Mesendoderm (in vitro differentiated cells): ENCODE results near the gene ADAM15.

Experiments
- DNase-seq: peaks from one replicate; pipeline ENCODE4 v3.0.0; 2013
- H2AK5ac ChIP-seq: 2 replicates; pipeline ENCODE4 v1.6.1; 2013; ENCODE audit warnings: low read length, inconsistent platforms
- H2BK120ac ChIP-seq: 2 replicates; pipeline ENCODE4 v1.6.1; 2013; ENCODE audit warnings: low read depth, mild to moderate bottlenecking, low read length, moderate library complexity, mixed read lengths
- H2BK15ac ChIP-seq: replicated peaks from 2 replicates; pipeline ENCODE4 v1.6.1; 2013; ENCODE audit warnings: low read depth, mild to moderate bottlenecking, moderate library complexity
- H2BK5ac ChIP-seq: 2 replicates; pipeline ENCODE4 v1.6.1; 2013; ENCODE audit warnings: low read length, inconsistent platforms
- H3K18ac ChIP-seq: 2 replicates; pipeline ENCODE4 v1.6.1; 2013; ENCODE audit warnings: mild to moderate bottlenecking, low read length, mixed read lengths
- H3K23ac ChIP-seq: one replicate; pipeline ENCODE4 v1.6.1; 2013; ENCODE audit warnings: low read length
- H3K27ac ChIP-seq: 2 replicates; pipeline ENCODE4 v1.5.1; 2013; ENCODE audit warnings: low read depth, mild to moderate bottlenecking, inconsistent platforms, low read length, moderate library complexity
- H3K27me3 ChIP-seq: 2 replicates; pipeline ENCODE4 v1.6.1; 2013; ENCODE audit warnings: low read length, control low read depth, mild to moderate bottlenecking, inconsistent platforms; ENCODE audit not compliant: insufficient read depth, poor library complexity
- H3K36me3 ChIP-seq: 2 replicates; pipeline ENCODE4 v1.6.1; 2013; ENCODE audit warnings: low read length, inconsistent platforms; ENCODE audit not compliant: control insufficient read depth, insufficient read depth
- H3K4ac ChIP-seq: one replicate; pipeline ENCODE4 v1.6.1; 2013; ENCODE audit warnings: low read depth, mild to moderate bottlenecking, low read length, moderate library complexity
- H3K4me1 ChIP-seq: 2 replicates; pipeline ENCODE4 v1.6.1; 2013; ENCODE audit warnings: low read depth, low read length, inconsistent platforms; ENCODE audit not compliant: control insufficient read depth
- H3K4me2 ChIP-seq: 2 replicates; pipeline ENCODE4 v1.6.1; 2013; ENCODE audit warnings: low read length
- H3K4me3 ChIP-seq: 2 replicates; pipeline ENCODE4 v1.5.1; 2013; ENCODE audit warnings: mild to moderate bottlenecking, low read length
- H3K56ac ChIP-seq: one replicate; pipeline ENCODE4 v1.6.1; 2013; ENCODE audit warnings: low read length
- H3K79me1 ChIP-seq: 2 replicates; pipeline ENCODE4 v1.6.1; 2013; ENCODE audit warnings: low read length, inconsistent platforms
- H3K79me2 ChIP-seq: 2 replicates; pipeline ENCODE4 v1.6.1; 2013; ENCODE audit warnings: mild to moderate bottlenecking, low read length; ENCODE audit not compliant: control insufficient read depth, insufficient read depth
- H3K9ac ChIP-seq: 2 replicates; pipeline ENCODE4 v1.6.1; 2013; ENCODE audit warnings: low read length, inconsistent platforms
- H4K5ac ChIP-seq: one replicate; pipeline ENCODE4 v1.6.1; 2013; ENCODE audit warnings: low read length
- H4K8ac ChIP-seq: one replicate; pipeline ENCODE4 v1.6.1; 2013; ENCODE audit warnings: low read depth, mild to moderate bottlenecking, control low read depth, low read length, moderate library complexity
- whole genome bisulfite sequencing: extraction: QIAGEN DNeasy Blood & Tissue Kit; methylation state at CpG from one replicate; pipeline ENCODE4 v1.1.7; 2013; ENCODE audit warnings: low lambda C conversion rate, missing lambda C conversion rate; ENCODE audit not compliant: insufficient coverage; ENCODE audit errors: extremely low coverage; 5-methylcytosine and 5-hydroxymethylcytosine counted together

The ADAM15 gene

GRCh38 chr1:155011004-155011416 lies 40.1 kb upstream of the ADAM15 start:
- no peak overlapping the region for H3K18ac ChIP-seq
- H3K4me1 ChIP-seq: peaks cover 16% of the 10 kb centered on the region
- H2BK120ac ChIP-seq: no peak overlapping the region
- peaks cover 3% of the 10 kb centered on the region for H3K79me2 ChIP-seq
- H3K27me3 ChIP-seq: no peaks in the 10 kb centered on the region
- H3K4ac ChIP-seq: no peak overlapping the region
- no peak overlapping the region for H2AK5ac ChIP-seq
- H3K9ac ChIP-seq: no peak overlapping the region
- H2BK15ac ChIP-seq: no peak overlapping the region
- H3K23ac ChIP-seq: no peak overlapping the region
- no peaks in the 10 kb centered on the region for H3K36me3 ChIP-seq
- H4K8ac ChIP-seq: no peak overlapping the region
- H2BK5ac ChIP-seq: no peak overlapping the region
- no peak overlapping the region for H3K4me3 ChIP-seq
- H4K5ac ChIP-seq: no peak overlapping the region
- H3K56ac ChIP-seq: peak overlapping the region; percentile 38
- H3K79me1 ChIP-seq: peaks cover 2% of the 10 kb centered on the region
- no CpG with 5 or more reads among the region's 5 CpGs for WGBS
- no peak overlapping the region for H3K4me2 ChIP-seq
- DNase-seq: no peak
- H3K27ac ChIP-seq: no peak overlapping the region

- no peak overlapping the region for H4K5ac ChIP-seq
- no peak overlapping the region for H2BK5ac ChIP-seq
- WGBS: no CpG with 5 or more reads among the region's 6 CpGs
- no peak overlapping the region for H3K27ac ChIP-seq
- no peak for DNase-seq
- no peak overlapping the region for H3K4me3 ChIP-seq
- H3K56ac ChIP-seq: peak overlapping the region; percentile 54
- H3K23ac ChIP-seq: no peak overlapping the region
- peaks cover 16% of the 10 kb centered on the region for H3K4me1 ChIP-seq
- no peaks in the 10 kb centered on the region for H3K27me3 ChIP-seq
- H3K9ac ChIP-seq: no peak overlapping the region
- H3K79me2 ChIP-seq: peaks cover 3% of the 10 kb centered on the region
- H3K79me1 ChIP-seq: peaks cover 2% of the 10 kb centered on the region
- no peak overlapping the region for H3K18ac ChIP-seq
- H4K8ac ChIP-seq: no peak overlapping the region
- no peak overlapping the region for H2BK15ac ChIP-seq
- no peak overlapping the region for H3K4me2 ChIP-seq
- H2AK5ac ChIP-seq: no peak overlapping the region
- no peaks in the 10 kb centered on the region for H3K36me3 ChIP-seq
- H3K4ac ChIP-seq: no peak overlapping the region
- H2BK120ac ChIP-seq: no peak overlapping the region
Measured at GRCh38 chr1:155011437-155012025, 39.6 kb upstream of the ADAM15 start.

- H3K18ac ChIP-seq: no peak overlapping the region
- no peak overlapping the region for H3K23ac ChIP-seq
- H3K36me3 ChIP-seq: no peaks in the 10 kb centered on the region
- peaks cover 2% of the 10 kb centered on the region for H3K79me1 ChIP-seq
- no peak overlapping the region for H2BK120ac ChIP-seq
- no peak overlapping the region for H3K4ac ChIP-seq
- H3K27me3 ChIP-seq: no peaks in the 10 kb centered on the region
- peaks cover 17% of the 10 kb centered on the region for H3K4me1 ChIP-seq
- H2AK5ac ChIP-seq: no peak overlapping the region
- H3K4me2 ChIP-seq: no peak overlapping the region
- peak overlapping the region; percentile 25 for H3K9ac ChIP-seq
- H2BK5ac ChIP-seq: peak overlapping the region; percentile 12
- H2BK15ac ChIP-seq: no peak overlapping the region
- peak overlapping the region; percentile 54 for H3K56ac ChIP-seq
- no peak overlapping the region for H3K27ac ChIP-seq
- H4K5ac ChIP-seq: no peak overlapping the region
- H4K8ac ChIP-seq: no peak overlapping the region
- WGBS: no CpG with 5 or more reads among the region's 9 CpGs
- peak; percentile 94 for DNase-seq
- H3K4me3 ChIP-seq: no peak overlapping the region
- peaks cover under 1% of the 10 kb centered on the region for H3K79me2 ChIP-seq
Measured at GRCh38 chr1:155012026-155012546, 39.0 kb upstream of the ADAM15 start.

GRCh38 chr1:155012776-155013602 lies 38.1 kb upstream of the ADAM15 start:
- Histone ChIP-seq H3K27me3 (no peaks in the 10 kb centered on the region), H2BK5ac (no peak overlapping the region)

DNA sequence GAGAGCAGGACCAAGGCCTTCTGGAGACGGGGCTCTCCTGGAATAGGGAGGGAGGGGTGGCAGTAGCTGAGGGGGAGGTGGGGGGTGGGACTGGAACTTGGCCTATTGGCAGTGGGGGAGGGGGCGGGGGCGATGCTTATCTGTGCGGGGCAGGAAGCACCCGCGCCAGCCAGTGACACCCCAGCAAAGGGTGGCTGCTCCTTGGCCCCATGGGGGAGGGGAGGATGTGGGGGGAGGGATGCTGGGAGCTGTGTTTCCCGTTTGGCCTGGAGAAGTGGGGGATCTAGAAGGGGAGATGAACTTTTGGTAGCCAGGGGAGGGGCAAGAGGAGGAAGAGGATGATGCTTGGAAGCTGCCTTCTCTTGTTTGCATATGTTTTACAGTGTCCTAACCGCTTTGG lies 37.5 kb upstream of the ADAM15 start:
- Histone ChIP-seq H4K8ac (no peak overlapping the region), H2BK120ac (no peak overlapping the region), H3K4me2 (no peak overlapping the region), H3K4ac (no peak overlapping the region), H3K23ac (no peak overlapping the region), H3K27ac (no peak overlapping the region), H3K27me3 (no peaks in the 10 kb centered on the region), H3K18ac (no peak overlapping the region), H3K4me3 (no peak overlapping the region), H3K4me1 (peaks cover 16% of the 10 kb centered on the region), H3K79me2 (no peaks in the 10 kb centered on the region), H3K56ac (peak overlapping the region; percentile 62), H3K79me1 (peaks cover 2% of the 10 kb centered on the region), H2AK5ac (no peak overlapping the region), H3K36me3 (no peaks in the 10 kb centered on the region), H2BK15ac (no peak overlapping the region), H4K5ac (no peak overlapping the region), H2BK5ac (no peak overlapping the region), H3K9ac (no peak overlapping the region)
- DNase-seq: peak; percentile 33
- WGBS: no CpG with 5 or more reads among the region's 8 CpGs

More at GRCh38 chr1:155012776-155013602, 38.1 kb upstream of the ADAM15 start:
- no peak for DNase-seq
- Histone ChIP-seq H2BK120ac (no peak overlapping the region), H4K5ac (no peak overlapping the region), H3K56ac (peak overlapping the region; percentile 62), H3K23ac (no peak overlapping the region), H3K79me1 (peaks cover 2% of the 10 kb centered on the region), H3K9ac (no peak overlapping the region), H3K79me2 (no peaks in the 10 kb centered on the region), H3K4me1 (peaks cover 20% of the 10 kb centered on the region), H2AK5ac (no peak overlapping the region), H4K8ac (no peak overlapping the region), H3K4me3 (no peak overlapping the region), H3K36me3 (no peaks in the 10 kb centered on the region), H3K4me2 (no peak overlapping the region), H3K18ac (no peak overlapping the region), H3K27ac (no peak overlapping the region), H2BK15ac (no peak overlapping the region), H3K4ac (no peak overlapping the region)
- no CpG with 5 or more reads among the region's 3 CpGs for WGBS
